Natural killer cell (primary cell): ENCODE results near the gene STUM. TPM values are rescaled to one million over a fixed set of nuclear protein-coding genes. Genes with fewer than 3 reads are reported as not detected.

Experiments
- ATAC-seq, 3 donors: fragments of 150-1000 bp in 2 of 3; fragments of 200-7000 bp in 1 of 3; cut with Tn5 transposase; 1 replicate in 1 of 3; 2 replicates in 2 of 3; pipeline ENCODE4 v1.10.0; 2021; ENCODE audit warnings: mild to moderate bottlenecking in 2 of 3, moderate library complexity in 2 of 3
- DNase-seq, 2 donors: peaks; one replicate each; pipeline versions ENCODE4 v3.0.0 to v3.0.0-alpha.2; 2013 to 2021; ENCODE audit warnings: mixed read lengths in 1 of 2
- H3K27ac ChIP-seq: one replicate; pipeline ENCODE4 v1.5.1; 2013; ENCODE audit warnings: mild to moderate bottlenecking, low read length
- H3K27me3 ChIP-seq: one replicate; pipeline ENCODE4 v1.6.1; 2013; ENCODE audit warnings: low read length; ENCODE audit not compliant: control insufficient read depth, insufficient read depth
- H3K36me3 ChIP-seq: one replicate; pipeline ENCODE4 v1.6.1; 2013; ENCODE audit warnings: low read length; ENCODE audit not compliant: control insufficient read depth, insufficient read depth
- H3K4me1 ChIP-seq: one replicate; pipeline ENCODE4 v1.6.1; 2013; ENCODE audit warnings: low read length; ENCODE audit not compliant: control insufficient read depth, insufficient read depth
- H3K4me3 ChIP-seq: one replicate; pipeline ENCODE4 v1.5.1; 2013; ENCODE audit warnings: low read length
- H3K9me3 ChIP-seq: one replicate; pipeline ENCODE4 v1.6.1; 2013; ENCODE audit warnings: low read length; ENCODE audit not compliant: control insufficient read depth, insufficient read depth
- H3K27ac Mint-ChIP-seq, 2 donors: one replicate each; pipeline ENCODE4 v1.8.0; 2022; ENCODE audit warnings: mild to moderate bottlenecking in 2 of 2, mixed read lengths in 2 of 2, moderate library complexity in 1 of 2
- H3K27me3 Mint-ChIP-seq, 2 donors: one replicate each; pipeline ENCODE4 v1.8.0; 2022; ENCODE audit warnings: low read depth in 2 of 2, mixed read lengths in 2 of 2
- H3K36me3 Mint-ChIP-seq: one replicate; pipeline ENCODE4 v1.8.0; 2022; ENCODE audit warnings: mixed read lengths
- H3K4me1 Mint-ChIP-seq, 2 donors: one replicate each; pipeline ENCODE4 v1.8.0; 2022; ENCODE audit warnings: mixed read lengths in 2 of 2
- H3K4me3 Mint-ChIP-seq: one replicate; pipeline ENCODE4 v1.8.0; 2022; ENCODE audit warnings: mild to moderate bottlenecking, moderate library complexity, mixed read lengths
- H3K9me3 Mint-ChIP-seq, 2 donors: one replicate each; pipeline ENCODE4 v1.8.0; 2022; ENCODE audit warnings: mixed read lengths in 2 of 2
- CTCF ChIP-seq: fragments of 200-600 bp; IDR thresholded peaks from one replicate; pipeline ENCODE4 v1.8.0; 2022; ENCODE audit warnings: antibody characterized with exemption
- WGBS: methylation state at CpG from one replicate; pipeline ENCODE4 v1.1.7; 2013; ENCODE audit warnings: missing lambda C conversion rate; ENCODE audit not compliant: insufficient coverage; 5-methylcytosine and 5-hydroxymethylcytosine counted together
- intact Hi-C: fragments of 100-400 bp; cut with micrococcal nuclease; formaldehyde crosslinking; loops from one replicate; pipeline ENCODE4 v1.14.2; 2022
- total RNA-seq, 4 donors: library from RNA; stranded (reverse); fragments of 120-200 nt in 1 of 4; gene quantifications; one replicate each; pipeline versions ENCODE4 v1.2.3 to v1.2.4, GENCODE V29; 2013 to 2022

The STUM gene
- total RNA-seq, 3 donors from 2014 or later (not counting 1 experiment from before 2014, with no cell fraction given): not detected

GRCh38 chr1:226582966-226583365 is 34.4 kb downstream of the STUM start:
- H3K4me1 Mint-ChIP-seq: no peaks in the 10 kb centered on the region
- H3K9me3 Mint-ChIP-seq: no peaks in the 10 kb centered on the region
- no peak for DNase-seq
- no peak for TF ChIP-seq CTCF
- Histone ChIP-seq H3K27me3 (no peaks in the 10 kb centered on the region), H3K4me1 (no peaks in the 10 kb centered on the region), H3K9me3 (no peaks in the 10 kb centered on the region), H3K36me3 (no peaks in the 10 kb centered on the region), H3K27ac (no peak overlapping the region), H3K4me3 (no peak overlapping the region)
- no peaks in the 10 kb centered on the region for H3K36me3 Mint-ChIP-seq
- no peak overlapping the region for H3K27ac Mint-ChIP-seq
- no peak for ATAC-seq
- 96% methylated on average over 3 of the region's 3 CpGs for WGBS
- no peak overlapping the region for H3K4me3 Mint-ChIP-seq
- H3K27me3 Mint-ChIP-seq: peaks cover 0 to 3% of the 10 kb centered on the region in 2 donors
- intact Hi-C loops: no loop called here

GRCh38 chr1:226584164-226584563 is 35.6 kb downstream of the STUM start:
- no peak for TF ChIP-seq CTCF
- no peaks in the 10 kb centered on the region for H3K36me3 ChIP-seq
- intact Hi-C loops: no loop called here

GRCh38 chr1:226586116-226586515 is 37.6 kb downstream of the STUM start:
- Histone ChIP-seq H3K36me3 (no peaks in the 10 kb centered on the region), H3K27ac (no peak overlapping the region), H3K4me3 (no peak overlapping the region), H3K27me3 (no peaks in the 10 kb centered on the region), H3K9me3 (no peaks in the 10 kb centered on the region), H3K4me1 (no peaks in the 10 kb centered on the region)
- ATAC-seq (no peak), DNase-seq (no peak)
- TF ChIP-seq CTCF: no peak
- Mint-ChIP-seq H3K27ac (no peak overlapping the region), H3K4me3 (no peak overlapping the region), H3K27me3 (peaks cover 8% of the 10 kb centered on the region in 2 donors), H3K9me3 (no peaks in the 10 kb centered on the region), H3K4me1 (no peaks in the 10 kb centered on the region), H3K36me3 (no peaks in the 10 kb centered on the region)
- intact Hi-C loops: no loop called here
- WGBS: 90% methylated on average over 7 of the region's 7 CpGs

More at GRCh38 chr1:226584164-226584563, 35.6 kb downstream of the STUM start:
- no peak overlapping the region for H3K4me3 Mint-ChIP-seq
- Histone ChIP-seq H3K27me3 (no peaks in the 10 kb centered on the region), H3K27ac (no peak overlapping the region), H3K9me3 (no peaks in the 10 kb centered on the region), H3K4me3 (no peak overlapping the region), H3K4me1 (no peaks in the 10 kb centered on the region)
- no peaks in the 10 kb centered on the region for H3K9me3 Mint-ChIP-seq
- H3K27me3 Mint-ChIP-seq: peaks cover 0 to 3% of the 10 kb centered on the region in 2 donors
- no peaks in the 10 kb centered on the region for H3K36me3 Mint-ChIP-seq
- no peak overlapping the region for H3K27ac Mint-ChIP-seq
- ATAC-seq: no peak
- peak in 1 of 2 donors; percentile 17 for DNase-seq
- no peaks in the 10 kb centered on the region for H3K4me1 Mint-ChIP-seq
- WGBS: 63% methylated on average over 3 of the region's 3 CpGs

GRCh38 chr1:226586650-226587422 is 38.3 kb downstream of the STUM start:
- Histone ChIP-seq H3K27me3 (no peaks in the 10 kb centered on the region), H3K9me3 (no peaks in the 10 kb centered on the region), H3K4me1 (no peaks in the 10 kb centered on the region), H3K4me3 (no peak overlapping the region), H3K36me3 (no peaks in the 10 kb centered on the region), H3K27ac (no peak overlapping the region)
- Mint-ChIP-seq H3K27ac (no peak overlapping the region), H3K27me3 (peaks cover 8% of the 10 kb centered on the region in 2 donors), H3K9me3 (no peaks in the 10 kb centered on the region), H3K36me3 (no peaks in the 10 kb centered on the region), H3K4me3 (no peak overlapping the region), H3K4me1 (no peaks in the 10 kb centered on the region)
- DNase-seq (no peak), ATAC-seq (no peak)
- 86% methylated on average over 16 of the region's 16 CpGs for WGBS
- intact Hi-C loops: no loop called here
- no peak for TF ChIP-seq CTCF
